Globus pallidus (tissue), 1 donor: ENCODE measurements around the gene C6orf47.

Experiments used
- DNase-seq: peaks from one replicate; pipeline ENCODE4 v3.0.0-alpha.2; 2015; ENCODE audit warnings: low spot score

The C6orf47 gene

DNA sequence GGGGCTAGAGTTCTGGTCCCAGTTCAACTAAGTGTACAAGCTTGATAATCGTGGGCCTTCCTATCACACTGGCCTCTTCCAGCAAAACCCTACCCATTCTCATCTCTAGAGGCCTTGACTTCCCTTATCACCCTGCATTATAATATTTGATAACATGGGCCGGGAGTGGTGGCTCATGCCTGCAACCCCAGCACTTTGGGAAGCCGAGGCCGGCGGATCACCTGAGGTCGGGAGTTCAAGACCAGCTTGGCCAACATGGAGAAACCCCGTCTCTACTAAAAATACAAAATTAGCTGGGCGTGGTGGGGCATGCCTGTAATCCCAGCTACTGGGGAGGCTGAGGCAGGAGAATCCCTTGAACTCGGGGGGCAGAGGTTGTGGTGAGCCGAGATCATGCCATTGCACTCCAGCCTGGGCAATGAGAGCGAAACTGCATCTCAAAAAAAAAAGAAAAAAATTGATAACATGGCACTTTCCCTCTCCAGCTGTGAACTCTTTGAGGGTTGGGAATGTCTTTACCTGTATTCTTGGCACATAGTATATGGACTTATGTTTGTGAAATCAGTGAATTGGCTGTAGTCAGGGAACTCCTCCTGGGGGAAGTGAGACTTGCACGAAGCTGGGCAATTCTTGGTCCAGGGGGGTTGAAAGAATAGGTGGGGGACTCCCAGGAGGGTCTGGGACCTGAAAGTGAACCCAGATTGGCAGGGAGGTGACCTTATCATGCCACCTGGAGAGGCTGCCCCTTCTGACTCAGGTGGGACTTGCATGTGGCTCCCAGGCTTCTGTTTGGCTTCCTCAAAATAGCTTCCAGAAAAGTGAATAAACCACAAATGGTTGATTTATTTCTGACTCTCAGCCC, 915 bp upstream of the C6orf47 start:
- no peak for DNase-seq

DNA sequence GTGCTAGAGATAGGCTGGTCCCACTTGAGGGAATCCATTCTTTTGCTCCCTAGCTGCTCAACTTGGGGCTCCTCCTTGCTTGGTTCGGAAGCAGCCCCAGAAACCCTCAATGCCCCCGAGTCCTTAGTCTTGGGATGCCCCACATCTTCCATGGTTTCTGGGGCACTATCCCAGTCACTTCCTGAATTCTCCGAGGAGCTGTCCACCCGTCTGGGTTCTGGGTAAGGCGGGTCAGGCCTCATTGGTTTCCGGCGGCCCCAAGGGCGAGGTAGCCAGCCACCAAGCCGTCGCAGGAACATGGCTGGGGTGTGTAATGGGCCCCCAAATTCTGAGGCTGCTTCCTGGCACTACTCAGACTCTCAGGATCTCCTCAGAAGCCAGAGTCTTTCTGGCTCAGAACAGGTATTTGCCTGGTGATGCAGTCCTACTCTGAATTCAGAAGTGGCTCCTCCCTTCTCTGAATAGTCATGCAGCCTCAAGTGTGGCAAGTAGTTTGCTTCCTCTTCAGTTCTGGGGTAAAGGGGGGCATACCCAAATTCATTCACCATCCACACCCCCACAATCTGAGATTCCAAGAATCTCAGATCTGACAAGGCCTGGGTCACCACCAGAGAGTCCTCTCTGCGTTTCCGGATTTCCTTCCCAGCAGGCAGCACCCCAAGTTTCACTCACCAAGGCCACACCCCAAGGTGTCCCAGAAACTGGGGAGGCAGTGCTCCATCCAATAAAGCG, 763 bp downstream of the C6orf47 start:
- DNase-seq: no peak

DNA sequence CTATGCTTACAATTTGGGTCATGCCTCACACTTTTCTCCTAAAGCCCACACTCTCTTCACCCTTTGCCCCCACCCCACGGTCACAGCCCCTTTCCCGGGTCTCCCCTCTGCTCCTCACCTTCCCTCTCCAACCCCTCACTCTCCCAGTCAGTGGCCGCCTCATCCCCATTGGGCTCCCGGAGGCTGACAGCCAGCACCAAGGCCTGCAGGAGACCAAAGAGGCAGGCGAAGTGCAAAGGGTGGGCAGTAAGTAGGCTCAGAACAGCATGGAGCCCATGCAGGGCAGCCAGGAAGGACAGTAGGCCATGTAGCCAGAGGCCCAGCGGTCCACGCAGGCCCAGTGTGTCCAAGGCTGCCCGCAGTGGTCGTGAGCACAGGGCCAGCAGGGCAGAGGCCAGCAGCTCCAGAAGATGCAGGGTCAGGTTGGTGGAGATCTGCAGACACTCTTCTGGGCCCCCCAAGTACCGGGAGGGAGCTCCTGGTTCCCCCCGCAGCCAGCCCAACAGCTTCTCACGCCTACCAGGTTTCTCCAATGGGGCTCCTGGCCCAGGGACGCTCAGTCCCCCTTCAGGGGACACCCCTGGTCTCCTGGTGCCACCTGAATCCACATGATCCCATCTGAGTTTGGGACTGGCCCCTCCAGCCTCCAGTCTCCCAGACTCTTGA, 1.5 kb downstream of the C6orf47 start:
- DNase-seq: no peak

DNA sequence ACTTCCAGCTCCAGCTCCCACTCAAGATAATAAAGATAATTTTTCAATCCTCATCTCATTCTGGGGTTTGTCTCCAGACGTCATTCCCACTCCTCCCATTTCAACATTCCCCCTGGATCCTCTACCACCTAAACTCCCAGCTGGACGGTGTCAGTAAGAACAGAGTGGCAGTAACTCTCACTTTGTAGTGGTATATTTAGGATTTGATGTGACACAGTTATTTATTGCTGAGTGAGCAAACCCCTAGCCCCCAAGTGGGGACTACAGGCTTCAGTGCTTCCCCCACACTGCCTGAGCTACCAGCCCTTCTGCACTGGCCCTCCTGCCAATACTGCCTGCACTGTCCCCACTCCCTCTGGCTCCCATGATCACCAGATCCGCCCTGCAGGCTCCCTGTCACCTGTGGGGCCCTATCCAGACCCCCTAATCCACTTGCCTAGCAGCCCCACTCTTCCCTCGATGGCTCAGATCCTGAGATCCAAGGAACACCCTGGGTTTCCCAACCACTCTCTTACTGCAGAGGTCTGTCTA, 2.4 kb downstream of the C6orf47 start:
- no peak for DNase-seq

DNA sequence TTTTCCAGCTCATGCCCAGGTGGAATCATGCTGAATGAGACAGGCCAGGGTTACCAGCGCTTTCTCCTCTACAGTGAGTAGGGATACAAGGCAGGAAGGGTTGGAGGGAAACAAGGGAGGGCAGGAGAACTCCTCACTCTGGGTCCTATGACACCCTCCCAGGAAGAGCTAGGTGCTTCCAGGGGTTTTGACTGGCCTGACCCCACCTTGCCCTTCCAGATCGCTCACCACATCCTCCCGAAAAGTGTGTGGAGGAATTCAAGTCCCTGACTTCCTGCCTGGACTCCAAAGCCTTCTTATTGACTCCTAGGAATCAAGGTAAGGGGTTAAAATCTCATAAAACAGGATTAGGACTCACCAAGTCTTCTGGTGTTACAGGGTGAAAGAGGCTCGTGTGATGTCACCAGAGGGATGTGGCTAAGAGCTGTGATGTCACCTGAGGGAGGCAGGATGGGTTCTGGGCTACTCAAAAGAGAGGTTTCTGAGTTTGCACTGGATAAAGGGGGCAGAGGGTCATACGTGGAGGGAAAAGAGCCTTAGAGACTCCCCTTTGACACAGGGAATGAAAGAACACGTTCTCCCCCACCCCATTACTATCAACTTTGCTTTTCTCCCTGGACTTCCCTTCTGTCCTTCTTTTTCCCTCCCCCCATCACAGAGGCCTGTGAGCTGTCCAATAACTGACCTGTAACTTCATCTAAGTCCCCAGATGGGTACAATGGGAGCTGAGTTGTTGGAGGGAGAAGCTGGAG, 3.0 kb downstream of the C6orf47 start:
- DNase-seq: no peak

DNA sequence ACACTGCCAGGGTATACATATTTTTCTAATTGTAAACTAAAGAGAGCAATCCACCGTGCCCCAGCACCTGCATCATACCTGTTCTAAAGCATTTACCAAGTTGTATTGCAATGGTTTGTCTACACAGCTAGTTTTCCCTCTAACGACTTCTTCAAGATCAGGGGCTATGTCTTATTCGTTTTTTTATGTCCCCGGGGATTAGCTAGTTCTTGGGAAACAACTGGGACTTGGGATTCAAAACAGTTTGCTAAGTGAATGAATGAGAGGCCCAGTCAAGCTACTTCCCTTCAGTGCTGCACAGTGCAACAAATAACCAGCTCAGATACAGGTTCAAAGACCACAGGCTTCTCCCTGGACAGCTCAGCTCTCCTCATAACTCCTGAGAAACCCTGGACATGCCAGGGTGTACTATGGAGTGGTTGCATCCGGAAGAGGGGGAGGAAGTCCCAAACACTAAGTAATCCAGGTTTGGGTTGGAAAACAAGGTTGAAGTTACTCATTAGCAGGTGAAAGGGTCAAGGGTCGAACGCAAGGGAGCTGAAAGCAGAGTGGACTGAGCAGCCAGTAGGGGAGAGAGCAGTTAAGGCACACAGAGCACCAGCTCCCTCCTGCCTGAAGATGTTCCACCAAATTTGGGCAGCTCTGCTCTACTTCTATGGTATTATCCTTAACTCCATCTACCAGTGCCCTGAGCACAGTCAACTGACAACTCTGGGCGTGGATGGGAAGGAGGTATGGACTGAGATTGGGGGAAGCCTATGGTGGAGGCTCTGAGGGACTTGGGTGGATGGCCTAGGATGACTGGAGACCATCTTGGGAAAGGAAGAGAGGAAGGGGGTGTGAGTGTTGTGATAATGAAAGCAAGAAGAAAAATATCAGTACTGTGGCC, 5.0 kb downstream of the C6orf47 start, which contains the start of gene APOM:
Gene APOM, plus strand, starts transcription at position 546 of the 889 bp plus-strand sequence. Its CDS starts 73 bp downstream, at position 619.
- DNase-seq: no peak

DNA sequence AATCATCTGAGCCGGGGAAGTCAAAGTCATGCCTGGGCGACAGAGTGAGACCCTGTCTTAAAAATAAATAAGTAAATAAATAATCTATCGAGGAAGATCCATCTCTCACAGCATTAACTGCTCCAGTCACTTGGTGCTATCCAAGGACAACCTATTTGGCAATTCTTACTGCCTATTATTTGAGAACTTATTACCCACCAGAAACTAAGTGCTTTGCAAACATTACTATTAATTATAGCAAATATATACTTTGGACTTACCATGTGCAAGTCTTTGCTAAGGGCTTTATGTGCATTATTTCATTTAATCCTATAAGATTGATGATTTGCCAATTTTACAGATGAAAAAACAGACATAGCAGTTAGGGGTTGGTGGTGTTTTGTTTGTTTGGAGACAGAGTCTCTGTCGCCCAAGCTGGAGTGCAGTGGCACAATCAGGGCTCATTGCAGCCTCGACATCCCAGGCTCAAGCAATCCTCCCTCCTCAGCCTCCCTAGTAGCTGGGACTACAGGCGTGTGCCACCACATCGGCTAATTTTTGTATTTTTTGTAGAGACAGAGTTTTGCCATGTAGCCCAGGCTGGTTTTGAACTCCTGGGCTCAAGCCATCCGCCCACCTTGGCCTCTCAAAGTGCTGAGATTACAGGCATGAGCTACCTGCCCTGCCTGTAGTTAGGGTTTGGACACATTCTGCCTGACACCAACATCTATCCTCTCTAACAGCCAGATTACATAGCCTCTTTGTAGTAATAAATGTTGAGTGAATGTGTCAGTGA, 5.8 kb downstream of the C6orf47 start:
- DNase-seq: no peak

DNA sequence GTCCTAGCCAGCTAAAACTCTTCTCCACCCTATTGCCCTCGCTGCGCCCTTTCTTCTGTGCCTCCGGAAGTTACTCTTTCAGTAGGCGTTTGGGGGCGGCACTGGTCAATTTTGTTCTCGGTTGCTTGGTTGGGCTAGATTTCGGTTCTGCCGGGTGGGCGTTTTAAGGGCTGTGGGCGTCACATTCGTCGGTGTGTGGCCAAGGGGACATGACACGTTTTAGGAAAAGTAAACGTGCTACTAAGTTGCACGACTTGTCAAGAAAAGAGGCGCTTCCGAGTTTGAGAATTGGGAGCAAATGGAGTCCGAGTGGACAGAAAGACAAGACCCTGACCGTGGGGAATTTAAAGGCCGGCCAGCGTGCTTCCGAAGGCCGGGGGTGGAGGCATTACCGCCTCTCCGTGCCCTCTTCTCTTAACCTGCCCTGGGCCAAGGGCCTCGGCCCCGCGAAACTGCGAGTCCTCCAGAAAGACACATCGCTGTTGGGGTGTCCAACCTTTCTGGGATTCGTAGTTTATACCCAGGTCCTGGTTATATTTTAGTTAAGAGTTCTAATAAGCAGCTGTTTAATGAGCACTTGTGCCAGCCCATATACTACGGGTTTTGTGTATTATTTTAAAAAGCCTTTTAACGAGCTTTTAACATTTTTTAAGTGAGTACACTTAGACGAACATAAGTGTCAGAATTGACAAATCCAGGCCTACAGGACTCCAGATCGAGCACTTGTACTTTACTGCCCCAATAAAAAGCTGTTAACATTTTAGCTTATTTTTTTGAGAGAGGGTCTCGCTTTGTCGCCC, 7.5 kb downstream of the C6orf47 start:
- DNase-seq: no peak

DNA sequence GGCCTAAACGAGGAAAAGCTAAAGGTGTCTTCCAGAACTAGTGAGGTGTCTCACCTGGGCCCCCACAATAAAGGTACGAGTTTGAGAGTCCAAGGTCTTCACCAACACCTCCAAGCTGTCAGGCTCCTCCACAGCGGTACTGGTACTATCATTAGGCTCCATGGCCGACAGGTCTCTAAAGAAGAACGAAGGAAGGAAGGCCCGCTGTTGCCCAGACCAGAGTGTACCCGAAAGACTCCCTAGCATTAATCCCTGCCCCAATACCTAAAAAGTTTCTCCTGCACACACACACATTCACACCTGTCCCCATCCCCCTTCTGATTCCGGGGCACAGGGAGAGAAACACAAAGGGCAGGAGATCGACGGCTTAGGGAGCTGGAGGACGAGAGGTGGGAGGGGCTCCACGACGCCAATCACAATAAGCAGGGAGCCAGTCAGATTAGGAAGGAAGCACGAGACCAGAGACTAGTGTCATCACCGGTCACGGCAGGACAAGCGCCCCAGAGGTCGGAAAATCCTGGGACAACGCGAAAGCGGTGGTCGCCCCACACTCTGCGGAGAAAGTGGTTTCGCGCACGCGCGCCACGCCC, 8.9 kb downstream of the C6orf47 start:
- no peak for DNase-seq

DNA sequence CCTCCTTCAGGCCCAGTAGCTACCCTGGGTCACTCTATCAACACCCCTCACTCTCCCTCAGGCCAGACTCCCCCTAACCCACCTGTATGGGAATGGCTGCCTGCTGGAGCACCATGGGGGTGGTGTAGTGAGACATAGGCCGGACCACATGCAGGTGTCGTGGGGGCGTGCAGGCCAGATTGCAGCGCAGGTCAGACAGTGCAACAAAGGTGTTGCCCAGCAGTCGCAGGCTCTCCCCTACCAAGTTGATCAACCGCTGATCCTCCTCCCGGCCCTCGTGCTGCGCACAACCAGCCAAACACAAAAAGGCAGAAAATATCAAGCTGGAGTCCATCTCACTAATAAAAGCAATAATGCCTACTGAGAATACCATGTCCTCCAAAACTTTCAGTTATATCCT, 15.3 kb downstream of the C6orf47 start:
- DNase-seq: no peak

DNA sequence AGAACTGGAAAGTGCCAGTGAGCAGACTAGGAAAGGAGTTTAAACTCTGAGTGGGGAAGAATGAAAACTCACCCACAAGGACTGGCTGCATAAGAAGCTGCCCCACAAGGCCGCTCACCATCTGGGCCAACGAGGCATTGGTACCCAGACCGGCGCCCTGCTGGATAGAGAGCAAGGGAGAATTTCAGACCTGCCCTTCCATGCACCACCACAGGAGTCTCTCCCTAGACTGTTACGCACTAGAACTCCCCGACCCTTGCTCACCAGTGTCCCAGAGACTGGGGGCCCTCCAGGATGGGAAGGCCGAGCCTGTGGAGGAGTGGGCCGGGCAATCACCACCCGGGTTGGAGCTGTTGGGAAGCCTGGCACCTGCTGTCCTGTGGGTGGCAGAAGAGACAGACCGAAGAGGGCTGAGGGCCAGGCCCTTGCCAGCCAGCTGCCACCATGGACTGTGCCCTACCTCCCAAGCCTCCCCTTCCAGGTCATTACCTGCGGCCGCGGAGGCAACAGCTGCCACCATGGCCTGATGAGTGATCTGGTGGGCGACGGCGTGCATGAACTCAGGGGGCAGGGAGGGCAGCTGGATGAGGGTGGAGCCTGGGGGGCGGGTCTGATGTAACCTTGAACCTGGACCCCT, 16.6 kb downstream of the C6orf47 start:
- DNase-seq: no peak

DNA sequence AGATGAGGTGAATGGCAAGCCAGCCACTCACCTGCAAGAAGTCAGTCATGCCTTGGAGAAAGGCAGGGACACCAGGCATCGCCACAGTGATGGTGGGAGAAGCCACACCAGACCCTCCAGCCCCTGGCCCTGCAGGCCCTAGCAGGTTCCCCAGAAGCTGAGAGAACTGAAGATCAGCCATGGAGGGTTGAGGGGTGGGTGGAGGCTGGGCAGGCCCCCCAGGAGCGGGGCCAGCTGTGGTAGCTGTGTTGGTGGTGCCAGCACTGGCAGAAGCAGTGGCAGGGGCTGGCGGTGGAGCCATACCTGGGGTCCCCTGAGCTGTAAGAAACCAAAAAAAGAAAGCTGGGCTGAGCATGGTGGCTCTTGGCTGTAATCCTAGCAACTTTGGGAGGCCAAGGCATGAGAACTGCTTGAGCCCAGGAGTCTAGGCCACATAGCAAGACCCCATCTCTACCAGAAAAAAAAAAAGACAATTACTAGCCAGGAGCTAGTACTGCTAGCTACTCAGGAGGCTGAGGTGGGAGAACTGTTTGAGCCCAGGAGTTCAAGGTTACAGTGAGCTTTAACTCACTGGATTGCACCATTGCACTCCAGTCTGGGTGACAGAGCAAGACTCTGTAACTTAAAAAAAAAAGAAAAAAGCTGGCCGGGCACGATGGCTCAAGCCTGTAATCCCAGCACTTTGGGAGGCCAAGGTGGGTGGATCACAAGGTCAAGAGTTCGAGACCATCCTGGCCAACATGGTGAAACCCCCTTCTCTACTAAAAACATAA, 17.6 kb downstream of the C6orf47 start:
- no peak for DNase-seq

DNA sequence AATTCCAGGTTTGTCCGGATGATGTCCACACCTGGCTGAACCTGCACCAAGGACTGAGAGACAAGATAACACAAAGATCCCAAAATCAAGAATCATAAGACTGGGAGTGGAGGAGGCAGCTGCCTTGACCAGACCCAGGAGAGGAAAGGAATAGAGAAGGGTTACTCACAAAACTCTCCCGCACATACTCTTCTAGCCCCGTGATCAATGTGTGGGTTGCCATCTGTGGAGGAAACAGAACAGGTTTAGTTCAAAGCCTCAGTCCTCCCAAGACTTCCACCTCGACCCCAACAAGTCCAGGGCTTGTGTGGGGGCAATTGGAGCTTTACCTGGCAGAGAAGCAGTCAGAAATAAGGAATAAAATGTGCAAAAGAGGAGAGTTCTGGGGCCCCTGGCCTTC, 19.2 kb downstream of the C6orf47 start:
- DNase-seq: no peak

DNA sequence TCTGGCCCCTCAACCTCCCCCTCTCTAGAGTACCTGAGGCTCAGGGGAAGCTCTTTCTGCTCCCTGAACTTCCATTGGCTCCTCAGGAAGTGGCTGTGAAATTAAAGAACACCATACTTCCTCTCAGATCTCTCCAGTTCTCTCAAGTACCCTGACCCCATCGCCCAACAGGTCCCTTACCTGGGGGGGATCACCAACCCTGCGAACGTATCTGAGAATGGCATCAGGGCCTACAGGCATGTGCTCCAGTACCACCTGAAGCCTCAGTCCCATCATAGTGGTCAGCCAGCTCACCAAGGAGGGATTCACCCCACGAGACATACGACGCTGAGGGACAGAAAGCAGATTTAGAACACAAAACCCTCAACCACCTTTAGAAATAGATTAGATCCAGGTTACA, 20.0 kb downstream of the C6orf47 start:
- DNase-seq: no peak

DNA sequence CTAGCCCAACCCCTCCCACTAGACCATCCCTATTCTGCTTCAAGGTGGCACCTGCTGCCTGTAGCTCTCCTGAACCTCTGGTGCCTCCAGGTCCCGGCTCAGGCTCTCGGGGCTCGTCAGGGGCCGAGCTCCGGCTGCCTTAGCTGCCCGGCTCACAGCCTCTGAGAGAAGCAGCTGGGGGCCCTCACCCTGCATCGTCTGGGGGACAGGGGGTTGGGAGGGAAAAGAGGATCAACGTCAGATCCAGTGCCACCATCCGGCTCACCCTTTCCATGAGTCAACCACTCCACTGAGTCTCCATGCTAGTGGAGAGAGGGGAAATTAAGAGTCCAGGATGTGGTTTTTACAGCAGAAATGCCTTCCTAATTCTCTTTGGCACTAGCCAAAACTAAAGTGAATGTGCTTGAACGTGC, 21.1 kb downstream of the C6orf47 start:
- no peak for DNase-seq

DNA sequence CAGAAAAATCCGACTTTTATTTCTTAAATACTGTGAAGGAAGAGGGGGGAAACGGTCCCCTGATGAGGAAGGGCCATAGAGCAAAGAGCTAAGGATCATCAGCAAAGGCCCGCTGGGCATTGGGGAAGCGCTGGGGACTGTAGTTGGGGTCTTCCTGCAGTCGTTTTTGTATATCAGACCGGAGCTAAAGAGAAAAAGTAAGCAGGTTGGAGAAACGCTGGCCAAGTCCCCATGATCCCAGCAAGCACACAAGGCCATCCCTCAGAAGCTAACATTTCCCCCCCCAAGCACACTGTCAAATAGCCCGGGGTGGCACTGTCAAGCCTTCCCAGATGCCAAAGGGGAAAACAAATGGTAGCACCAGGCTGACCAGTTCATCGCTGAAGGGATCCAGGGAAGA, 21.5 kb downstream of the C6orf47 start:
- DNase-seq: no peak
